Activated T-cell treated with anti-CD3 and anti-CD28 coated beads for 4 hours (primary cell): ENCODE results near the gene SMC4.
"Not testable (repeated sequence)": the region's sequence is repeated elsewhere in the genome, so short reads cannot be mapped to it uniquely, and the experiment has no call there.

ENCODE experiments used
- DNase-seq: peaks from one replicate; pipeline ENCODE4 v3.0.0-alpha.2; 2020

Gene SMC4

GRCh38 chr3:160399125-160400029 is at the start of gene SMC4, which contains the start of gene IFT80:
SMC4 (plus strand) TSS chr3:160399650; CDS start chr3:160400827, 1,177 bp downstream.
IFT80 (minus strand) TSS chr3:160399225; CDS start chr3:160384600, 14,625 bp downstream.
- DNase-seq: peak; percentile 97

- DNase-seq: no peak
These were observed 43.6 kb upstream of the SMC4 start for GRCh38 chr3:160355826-160356225.

GRCh38 chr3:160362896-160363295 is 36.6 kb upstream of the SMC4 start:
- not testable (repeated sequence) for DNase-seq

DNA sequence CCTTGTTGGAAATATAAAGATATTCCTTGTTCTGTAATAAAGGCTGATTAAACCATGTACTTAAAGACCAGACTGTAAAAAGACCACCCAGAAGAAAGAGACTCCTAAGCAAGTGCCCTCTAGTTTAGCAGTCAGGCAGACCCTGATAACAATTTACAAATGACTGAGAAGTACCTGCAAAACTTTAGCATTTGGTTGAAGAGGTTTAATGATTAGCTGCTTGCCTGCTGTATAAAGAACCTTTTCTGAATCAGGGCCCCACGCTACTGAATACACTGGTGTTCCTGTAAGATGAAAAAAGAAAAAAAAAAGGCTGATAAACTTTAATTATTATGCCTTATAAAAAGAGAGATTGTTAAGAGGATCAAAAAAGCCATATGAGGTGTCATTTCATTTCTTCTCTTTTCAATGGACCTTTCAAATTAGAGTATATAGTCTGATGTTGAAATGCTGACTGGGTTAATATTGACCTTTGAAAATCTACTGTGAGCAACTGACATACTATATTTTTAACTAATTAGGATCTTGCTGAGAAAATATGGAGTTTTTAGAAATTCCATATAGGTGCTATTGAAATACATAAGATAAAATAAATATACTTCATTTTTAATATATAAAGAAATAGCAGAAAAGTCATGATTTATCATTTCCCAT is 33.5 kb upstream of the SMC4 start:
- DNase-seq: no peak

DNA sequence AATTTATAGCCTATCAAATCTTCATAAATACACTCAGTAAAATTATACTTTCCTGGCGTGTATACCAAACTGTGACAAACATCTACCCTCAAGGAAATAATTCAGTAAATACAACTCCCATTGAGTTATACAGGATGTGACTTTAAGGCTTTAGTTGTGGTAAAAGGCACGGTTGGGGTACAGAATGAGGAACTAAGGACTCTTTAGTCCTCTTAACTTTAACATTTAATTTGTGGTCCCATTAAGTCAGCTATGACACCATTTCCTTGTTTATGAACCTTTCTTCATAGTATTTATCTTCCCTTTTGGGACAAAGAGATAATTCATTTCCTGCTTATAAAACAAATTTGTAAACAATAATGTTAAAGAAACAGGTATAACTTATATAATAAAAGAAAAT is 30.6 kb upstream of the SMC4 start:
- no peak for DNase-seq

GRCh38 chr3:160369784-160370183 is 29.7 kb upstream of the SMC4 start:
- DNase-seq: no peak

DNA sequence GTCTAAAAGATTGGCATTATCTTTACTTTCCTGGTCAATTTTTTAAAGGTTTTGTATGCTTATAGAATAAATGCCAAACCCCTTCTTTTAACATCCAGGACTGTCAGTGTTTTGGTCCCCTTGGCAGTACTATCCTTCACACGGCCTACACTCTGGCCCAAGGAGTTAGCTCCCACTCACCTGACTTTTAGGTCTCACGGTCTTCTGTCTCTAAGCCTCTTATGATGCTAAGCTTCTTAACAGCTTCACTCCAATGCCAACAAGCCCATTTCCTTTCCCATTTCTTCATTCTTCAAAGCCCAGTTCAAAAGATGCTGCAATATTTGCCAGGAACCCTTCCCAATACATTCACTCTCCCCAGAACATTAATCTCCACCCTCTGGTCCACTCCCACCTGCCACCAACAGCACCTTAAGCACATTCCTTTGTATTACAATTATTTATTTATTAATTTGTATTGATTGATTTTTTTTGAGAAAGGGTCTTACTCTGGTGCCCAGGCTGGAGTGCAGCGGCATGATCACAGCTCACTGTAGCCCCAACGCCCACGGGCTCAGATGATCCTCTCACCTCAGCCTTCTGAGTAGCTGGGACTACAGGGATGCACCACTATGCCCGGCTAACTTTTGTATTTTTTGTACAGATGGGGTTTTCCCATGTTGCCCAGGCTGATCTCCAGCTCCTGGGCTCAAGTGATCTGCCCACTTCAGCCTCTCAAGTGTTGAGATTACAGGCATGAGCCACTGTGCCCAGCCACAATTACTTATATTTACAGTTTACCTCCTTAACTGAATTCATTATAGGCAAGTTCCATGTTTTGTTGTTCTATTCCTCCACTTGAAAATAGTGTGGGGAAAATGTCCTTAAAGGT is 28.2 kb upstream of the SMC4 start:
- DNase-seq: no peak

DNA sequence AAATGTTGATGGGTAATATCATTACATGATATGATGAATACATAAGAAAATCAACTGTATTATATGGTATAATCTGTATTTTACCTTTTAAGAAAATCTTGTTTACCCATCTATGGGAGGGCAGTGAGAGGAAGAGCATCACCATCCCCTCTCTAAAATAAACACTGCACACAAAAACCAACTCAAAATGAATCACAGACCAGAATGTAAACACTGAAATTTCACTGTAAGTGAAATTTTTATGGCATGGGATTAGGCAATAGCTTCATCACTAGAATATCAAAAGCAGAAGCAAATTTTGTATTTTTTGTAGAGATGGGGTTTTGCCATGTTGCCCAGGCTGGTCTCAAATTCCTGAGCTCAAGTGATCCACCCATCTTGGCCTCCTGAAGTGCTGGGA is 26.7 kb upstream of the SMC4 start:
- no peak for DNase-seq

DNA sequence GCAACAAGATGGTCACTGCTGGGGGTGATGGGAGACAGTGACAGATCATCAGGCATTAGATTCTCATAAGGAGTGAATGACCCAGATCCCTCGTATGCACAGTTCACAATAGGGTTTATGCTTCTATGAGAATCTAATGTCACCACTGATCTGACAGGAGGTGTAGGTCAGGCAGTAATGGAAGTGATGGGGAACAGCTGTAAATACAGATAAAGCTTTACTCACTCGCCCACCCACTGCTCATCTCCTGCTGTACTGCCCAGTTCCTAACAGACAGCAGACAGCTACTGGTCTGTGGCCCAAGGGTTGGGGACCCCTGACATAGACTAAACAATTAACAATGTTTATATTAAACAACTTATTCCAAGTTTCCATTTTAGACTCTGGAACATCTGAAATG is 25.8 kb upstream of the SMC4 start:
- no peak for DNase-seq

DNA sequence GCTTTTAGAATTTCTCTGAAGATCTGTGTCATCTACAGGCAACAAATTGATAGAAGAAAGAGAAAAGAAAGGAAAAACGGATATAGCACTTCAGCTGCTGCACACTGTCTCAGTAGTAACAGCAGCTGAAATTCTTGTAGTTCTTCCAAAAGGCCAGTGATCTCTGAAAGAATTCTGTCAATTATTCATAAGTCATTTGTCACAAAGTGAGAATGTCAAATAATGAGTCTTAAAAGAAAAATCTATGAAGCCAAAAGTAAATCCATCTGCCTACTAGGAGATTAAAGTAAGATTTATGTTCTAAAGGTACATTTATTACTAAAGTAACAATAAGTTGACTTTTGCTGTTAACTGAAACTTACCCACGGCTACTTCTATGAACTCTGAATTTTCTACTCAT is 25.0 kb upstream of the SMC4 start:
- no peak for DNase-seq

DNA sequence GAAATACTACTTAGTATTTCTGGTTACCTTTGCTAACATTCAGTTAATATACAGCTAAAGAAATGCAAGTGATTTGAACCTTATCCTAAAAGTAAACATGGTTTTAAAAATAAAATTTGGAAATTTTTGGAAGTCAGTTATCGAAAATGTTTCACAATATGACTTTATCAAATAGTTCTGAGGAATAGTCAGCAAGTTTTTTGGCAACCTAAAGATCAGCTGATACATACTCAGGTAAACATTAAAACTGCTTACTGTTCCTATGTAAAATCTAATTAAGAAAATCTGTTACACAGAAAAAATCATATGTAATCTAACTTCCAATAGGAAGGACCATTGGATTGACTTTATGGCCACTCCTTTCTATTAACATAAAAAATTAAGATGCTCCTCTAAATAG is 24.5 kb upstream of the SMC4 start:
- DNase-seq: no peak

DNA sequence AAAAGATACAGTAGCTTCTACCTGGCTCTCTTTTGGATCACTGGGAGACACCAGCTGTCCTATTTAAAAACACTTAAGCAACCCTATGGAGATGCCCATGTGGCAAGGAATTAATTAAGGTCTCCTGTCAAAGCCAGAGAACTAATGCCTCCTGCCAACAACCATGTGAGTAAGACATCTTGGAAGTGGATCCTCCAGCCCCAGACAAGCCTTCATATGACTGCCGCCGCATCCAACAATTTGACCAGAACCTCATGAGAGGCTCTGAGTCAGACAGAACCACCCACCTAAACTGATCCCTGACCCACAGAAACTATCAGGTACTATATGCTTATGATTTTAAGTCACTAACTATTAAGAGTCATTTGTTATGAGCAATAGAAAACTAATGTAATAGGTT is 22.8 kb upstream of the SMC4 start:
- no peak for DNase-seq

- no peak for DNase-seq
These were observed 20.9 kb upstream of the SMC4 start for GRCh38 chr3:160378331-160379109.

DNA sequence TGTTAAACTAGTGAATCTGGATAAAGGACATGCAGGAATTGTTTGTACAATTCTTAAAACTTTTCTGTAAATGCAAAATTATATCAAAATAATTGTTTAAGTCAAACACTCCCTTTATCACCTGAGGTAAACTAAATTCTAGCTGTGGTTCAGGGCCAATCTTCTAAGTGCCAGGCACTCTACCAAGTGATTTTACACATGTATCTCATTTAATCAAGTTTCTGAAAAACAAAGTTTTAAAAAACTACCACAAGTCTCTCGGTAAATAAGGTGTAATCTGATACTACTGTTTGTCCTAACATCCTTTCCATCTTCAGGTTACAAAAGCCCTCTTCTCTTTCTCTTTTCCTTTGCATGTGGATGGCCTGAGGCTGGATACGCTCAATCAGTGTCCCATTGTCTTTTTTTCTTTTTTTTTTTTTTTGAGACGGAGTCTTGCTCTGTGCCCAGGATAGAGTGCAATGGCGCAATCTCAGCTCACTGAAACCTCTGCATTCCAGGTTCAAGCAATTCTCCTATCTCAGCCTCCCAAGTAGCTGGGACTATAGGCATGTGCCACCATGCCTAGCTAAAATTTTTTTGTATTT is 19.7 kb upstream of the SMC4 start:
- DNase-seq: no peak

DNA sequence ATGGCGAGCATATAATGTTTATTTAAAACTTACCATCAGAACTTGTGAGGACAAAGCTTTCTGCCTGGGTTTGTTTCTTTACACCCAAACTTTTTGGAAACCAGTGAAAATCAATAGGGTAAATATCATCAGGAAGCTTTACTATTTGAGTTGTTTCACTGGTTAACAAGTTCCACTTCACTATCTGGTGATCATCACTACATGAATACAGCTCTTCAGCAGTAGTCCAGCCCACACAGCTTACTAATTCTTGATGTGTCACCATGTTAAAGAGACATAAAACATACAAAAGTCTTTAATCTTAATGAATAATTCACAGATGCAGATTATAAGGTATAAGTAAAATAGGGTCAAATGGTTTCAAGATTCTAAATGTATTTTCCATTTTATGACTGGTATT is 18.0 kb upstream of the SMC4 start:
- DNase-seq: no peak

GRCh38 chr3:160384639-160385318 is 14.7 kb upstream of the SMC4 start:
- no peak for DNase-seq

- DNase-seq: no peak
These were observed 8.8 kb upstream of the SMC4 start for GRCh38 chr3:160390565-160391138.

- DNase-seq: no peak
These were observed 6.7 kb upstream of the SMC4 start for GRCh38 chr3:160392798-160393197.

GRCh38 chr3:160393346-160394008 is 6.0 kb upstream of the SMC4 start:
- no peak for DNase-seq

- DNase-seq: no peak
These were observed 5.4 kb upstream of the SMC4 start for GRCh38 chr3:160394009-160394392.

- DNase-seq: no peak
These were observed 4.2 kb upstream of the SMC4 start for GRCh38 chr3:160395297-160395696.
